ENCODE measurements around the gene USF2.
A peak's percentile ranks its signal among the peaks of the same experiment; 100 is the strongest.

The USF2 gene

GRCh38 chr19:35327642-35328041 is 58.9 kb downstream of the USF2 start:
- DNase-seq: no peak

GRCh38 chr19:35328851-35329285 is 60.1 kb downstream of the USF2 start, which contains the start of gene CD22:
TSS of gene CD22 (plus strand) at chr19:35329187. CDS start at chr19:35332041, 2,854 bp downstream.
- DNase-seq: peak; percentile 39 to 59

GRCh38 chr19:35329323-35329722 is 60.6 kb downstream of the USF2 start:
- no peak for DNase-seq

Data from AML-193 (cell line).